ENCODE results near the gene COL18A1. TPM values are rescaled to one million over a fixed set of nuclear protein-coding genes. Genes with fewer than 3 reads are reported as not detected.

Gene COL18A1
- total and polyA plus RNA-seq, 2 experiments from 2014 or later = 97.1 to 140 TPM

GRCh38 chr21:45386336-45386727, 18.6 kb upstream of the COL18A1 start:
- Histone ChIP-seq H2AFZ (no peak overlapping the region), H3K36me3 (replicated peaks; ENCODE audit: insufficient read depth, low read depth) (no peaks in the 10 kb centered on the region), H3K27me3 (no peaks in the 10 kb centered on the region), H3K9me2 (replicated peaks; ENCODE audit: insufficient read depth) (no peaks in the 10 kb centered on the region), H3K9me3 (ENCODE audit: low read depth) (no peaks in the 10 kb centered on the region), H3K4me2 (no peak overlapping the region), H3K4me3 (no peak overlapping the region), H3K79me2 (no peaks in the 10 kb centered on the region), H4K20me1 (ENCODE audit: insufficient read depth, poor library complexity, severe bottlenecking) (no peaks in the 10 kb centered on the region), H3K4me1 (ENCODE audit: insufficient read depth) (peaks cover 6% of the 10 kb centered on the region), H3K27ac (no peak overlapping the region)
- no peak for TF ChIP-seq EZH2phosphoT487 (IDR thresholded peaks at IDR 0.05; ENCODE audit: low read depth, severe bottlenecking, unreplicated experiment)
- no peak for TF ChIP-seq EZH2 (IDR thresholded peaks at IDR 0.05; ENCODE audit: borderline replicate concordance)
- TF ChIP-seq, protein P1, sequence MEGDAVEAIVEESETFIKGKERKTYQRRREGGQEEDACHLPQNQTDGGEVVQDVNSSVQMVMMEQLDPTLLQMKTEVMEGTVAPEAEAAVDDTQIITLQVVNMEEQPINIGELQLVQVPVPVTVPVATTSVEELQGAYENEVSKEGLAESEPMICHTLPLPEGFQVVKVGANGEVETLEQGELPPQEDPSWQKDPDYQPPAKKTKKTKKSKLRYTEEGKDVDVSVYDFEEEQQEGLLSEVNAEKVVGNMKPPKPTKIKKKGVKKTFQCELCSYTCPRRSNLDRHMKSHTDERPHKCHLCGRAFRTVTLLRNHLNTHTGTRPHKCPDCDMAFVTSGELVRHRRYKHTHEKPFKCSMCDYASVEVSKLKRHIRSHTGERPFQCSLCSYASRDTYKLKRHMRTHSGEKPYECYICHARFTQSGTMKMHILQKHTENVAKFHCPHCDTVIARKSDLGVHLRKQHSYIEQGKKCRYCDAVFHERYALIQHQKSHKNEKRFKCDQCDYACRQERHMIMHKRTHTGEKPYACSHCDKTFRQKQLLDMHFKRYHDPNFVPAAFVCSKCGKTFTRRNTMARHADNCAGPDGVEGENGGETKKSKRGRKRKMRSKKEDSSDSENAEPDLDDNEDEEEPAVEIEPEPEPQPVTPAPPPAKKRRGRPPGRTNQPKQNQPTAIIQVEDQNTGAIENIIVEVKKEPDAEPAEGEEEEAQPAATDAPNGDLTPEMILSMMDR (IDR thresholded peaks at IDR 0.05; ENCODE audit: poor library complexity) = no peak
- 64% methylated on average over 11 of the region's 11 CpGs for WGBS (ENCODE audit: low lambda C conversion rate, missing lambda C conversion rate)
- DNase-seq (ENCODE audit: low spot score) = no peak

DNA sequence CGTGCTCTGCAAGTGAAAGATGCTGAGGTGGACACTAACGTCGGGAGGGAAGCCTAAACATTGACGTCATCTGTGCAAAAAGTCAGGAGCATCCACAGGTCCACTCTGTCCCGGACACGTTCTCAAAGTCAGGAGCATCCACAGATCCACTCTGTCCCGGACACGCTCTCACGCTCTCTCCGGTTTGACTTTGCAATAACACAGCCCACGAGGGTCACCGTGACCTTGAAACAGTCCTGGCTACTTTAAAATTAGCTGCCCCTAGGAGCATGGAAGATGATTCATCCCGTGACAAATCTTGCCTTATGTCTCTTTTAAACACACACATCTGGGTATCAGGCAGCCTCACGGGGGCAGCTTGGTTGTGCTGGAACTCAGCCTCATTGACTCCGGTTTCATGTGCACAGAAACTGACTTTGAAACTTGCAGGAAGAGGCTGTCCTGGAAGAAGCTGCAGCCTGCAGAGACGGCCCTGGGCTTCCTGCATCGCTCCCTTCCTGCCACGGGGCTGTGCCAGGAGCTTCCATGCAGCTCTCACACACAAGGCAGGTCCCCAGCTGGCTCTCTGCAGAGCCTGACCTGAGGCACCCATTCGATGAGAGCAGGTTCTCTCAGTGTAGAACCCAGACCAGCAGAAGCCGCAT, 18.1 kb upstream of the COL18A1 start:
- no peak overlapping the region for H3K4me2 ChIP-seq

GRCh38 chr21:45387506-45387905, 17.5 kb upstream of the COL18A1 start:
- no peak overlapping the region for H3K4me2 ChIP-seq

More for the DNA sequence above, 18.1 kb upstream of the COL18A1 start:
- no peak overlapping the region for H2AFZ ChIP-seq
- TF ChIP-seq, protein P1 (IDR thresholded peaks at IDR 0.05; ENCODE audit: poor library complexity) = peak; percentile 33
- TF ChIP-seq EZH2phosphoT487 (IDR thresholded peaks at IDR 0.05; ENCODE audit: low read depth, severe bottlenecking, unreplicated experiment) = no peak
- WGBS (ENCODE audit: low lambda C conversion rate, missing lambda C conversion rate) = 63% methylated on average over 20 of the region's 20 CpGs
- H3K79me2 ChIP-seq = no peaks in the 10 kb centered on the region
- no peaks in the 10 kb centered on the region for H4K20me1 ChIP-seq (ENCODE audit: insufficient read depth, poor library complexity, severe bottlenecking)
- no peaks in the 10 kb centered on the region for H3K36me3 ChIP-seq (replicated peaks; ENCODE audit: insufficient read depth, low read depth)
- no peaks in the 10 kb centered on the region for H3K27me3 ChIP-seq
- H3K4me1 ChIP-seq (ENCODE audit: insufficient read depth) = peaks cover 6% of the 10 kb centered on the region
- H3K27ac ChIP-seq = no peak overlapping the region
- DNase-seq (ENCODE audit: low spot score) = peak; percentile 69
- no peaks in the 10 kb centered on the region for H3K9me2 ChIP-seq (replicated peaks; ENCODE audit: insufficient read depth)
- no peaks in the 10 kb centered on the region for H3K9me3 ChIP-seq (ENCODE audit: low read depth)
- no peak overlapping the region for H3K4me3 ChIP-seq

More at GRCh38 chr21:45387506-45387905, 17.5 kb upstream of the COL18A1 start:
- Histone ChIP-seq H3K9me2 (replicated peaks; ENCODE audit: insufficient read depth) (no peaks in the 10 kb centered on the region), H2AFZ (no peak overlapping the region), H3K4me1 (ENCODE audit: insufficient read depth) (peaks cover 6% of the 10 kb centered on the region), H3K27me3 (no peaks in the 10 kb centered on the region), H3K27ac (no peak overlapping the region), H4K20me1 (ENCODE audit: insufficient read depth, poor library complexity, severe bottlenecking) (no peaks in the 10 kb centered on the region), H3K36me3 (replicated peaks; ENCODE audit: insufficient read depth, low read depth) (no peaks in the 10 kb centered on the region), H3K79me2 (no peaks in the 10 kb centered on the region), H3K4me3 (no peak overlapping the region), H3K9me3 (ENCODE audit: low read depth) (no peaks in the 10 kb centered on the region)
- TF ChIP-seq, protein P1 (IDR thresholded peaks at IDR 0.05; ENCODE audit: poor library complexity) = no peak
- no peak for TF ChIP-seq EZH2 (IDR thresholded peaks at IDR 0.05; ENCODE audit: borderline replicate concordance)
- TF ChIP-seq EZH2phosphoT487 (IDR thresholded peaks at IDR 0.05; ENCODE audit: low read depth, severe bottlenecking, unreplicated experiment) = no peak
- 95% methylated on average over 13 of the region's 13 CpGs for WGBS (ENCODE audit: low lambda C conversion rate, missing lambda C conversion rate)
- no peak for DNase-seq (ENCODE audit: low spot score)

All from hepatocyte (in vitro differentiated cells).